Liver (tissue), 9 donors: ENCODE results near the gene TRPC1. TPM values are rescaled to one million over a fixed set of nuclear protein-coding genes. Genes with fewer than 3 reads are reported as not detected.

ENCODE experiments used
- DNase-seq: peaks from one replicate; pipeline ENCODE4 v3.0.0-alpha.2; 2017; ENCODE audit warnings: low spot score
- H3K27ac ChIP-seq, 2 donors: one replicate each; pipeline ENCODE4 v1.7.0; 2013; ENCODE audit warnings: inconsistent platforms in 2 of 2, low read length in 2 of 2, control low read depth in 1 of 2, low read depth in 1 of 2, mild to moderate bottlenecking in 1 of 2
- H3K27me3 ChIP-seq, 4 donors: one replicate each; pipeline versions ENCODE4 v1.6.1 to v1.7.0; 2013; ENCODE audit warnings: low read length in 3 of 4, inconsistent platforms in 1 of 4, mild to moderate bottlenecking in 1 of 4, moderate library complexity in 1 of 4; ENCODE audit not compliant: control insufficient read depth in 4 of 4, insufficient read depth in 4 of 4
- H3K36me3 ChIP-seq, 4 donors: one replicate each; pipeline versions ENCODE4 v1.6.1 to v1.7.0; 2013; ENCODE audit warnings: low read length in 3 of 4, mild to moderate bottlenecking in 3 of 4, low read depth in 1 of 4, moderate library complexity in 1 of 4; ENCODE audit not compliant: control insufficient read depth in 4 of 4, insufficient read depth in 3 of 4
- H3K4me1 ChIP-seq, 4 donors: one replicate each; pipeline versions ENCODE4 v1.6.1 to v1.7.0; 2013; ENCODE audit warnings: low read length in 3 of 4, mild to moderate bottlenecking in 3 of 4, moderate library complexity in 1 of 4; ENCODE audit not compliant: control insufficient read depth in 4 of 4, insufficient read depth in 4 of 4
- H3K4me3 ChIP-seq, 3 donors: one replicate each; pipeline versions ENCODE4 v1.6.1 to v1.7.0; 2013; ENCODE audit warnings: low read length in 3 of 3, control low read depth in 1 of 3, low read depth in 1 of 3, mild to moderate bottlenecking in 1 of 3
- H3K9ac ChIP-seq, 2 donors: one replicate each; pipeline ENCODE4 v1.7.0; 2013; ENCODE audit warnings: low read length in 2 of 2, mild to moderate bottlenecking in 2 of 2, moderate library complexity in 2 of 2, control low read depth in 1 of 2, low read depth in 1 of 2
- H3K9me3 ChIP-seq, 4 donors: one replicate each; pipeline versions ENCODE4 v1.6.1 to v1.7.0; 2013; ENCODE audit warnings: low read length in 3 of 4; ENCODE audit not compliant: control insufficient read depth in 4 of 4
- ATF3 ChIP-seq: IDR thresholded peaks from 2 replicates; pipeline ENCODE4 v1.6.1; 2016; ENCODE audit warnings: antibody characterized with exemption
- EGR1 ChIP-seq, 2 donors: IDR thresholded peaks; 2 replicates each; pipeline ENCODE4 v1.6.1; 2016 to 2018; ENCODE audit warnings: antibody characterized with exemption in 2 of 2, low read depth in 2 of 2
- FOXA1 ChIP-seq: IDR thresholded peaks from 2 replicates; pipeline ENCODE4 v1.6.1; 2016; ENCODE audit warnings: antibody characterized with exemption
- FOXA2 ChIP-seq: IDR thresholded peaks from 2 replicates; pipeline ENCODE4 v1.6.1; 2016; ENCODE audit warnings: antibody characterized with exemption
- GABPA ChIP-seq, 2 donors: IDR thresholded peaks in 1 of 2; conservative IDR thresholded peaks in 1 of 2; 2 replicates each; pipeline ENCODE4 v1.6.1; 2016; ENCODE audit warnings: antibody characterized with exemption in 2 of 2, mild to moderate bottlenecking in 1 of 2, moderate library complexity in 1 of 2
- HNF4A ChIP-seq, 2 donors: conservative IDR thresholded peaks; 2 replicates each; pipeline ENCODE4 v1.6.1; 2016; ENCODE audit warnings: antibody characterized with exemption in 2 of 2, mild to moderate bottlenecking in 2 of 2
- HNF4G ChIP-seq: IDR thresholded peaks from 2 replicates; pipeline ENCODE4 v1.6.1; 2016; ENCODE audit warnings: antibody characterized with exemption
- MAX ChIP-seq: IDR thresholded peaks from 2 replicates; pipeline ENCODE4 v1.6.1; 2016; ENCODE audit warnings: antibody characterized with exemption
- NR2F2 ChIP-seq: IDR thresholded peaks from 2 replicates; pipeline ENCODE4 v1.6.1; 2016; ENCODE audit warnings: antibody characterized with exemption
- RAD21 ChIP-seq, 2 donors: IDR thresholded peaks; 2 replicates each; pipeline ENCODE4 v1.6.1; 2016; ENCODE audit warnings: antibody characterized with exemption in 2 of 2, mild to moderate bottlenecking in 2 of 2
- REST ChIP-seq: IDR thresholded peaks from 2 replicates; pipeline ENCODE4 v1.6.1; 2016; ENCODE audit warnings: antibody characterized with exemption, mild to moderate bottlenecking
- RXRA ChIP-seq, 2 donors: IDR thresholded peaks; 2 replicates each; pipeline ENCODE4 v1.6.1; 2017 to 2018; ENCODE audit warnings: antibody characterized with exemption in 2 of 2, mild to moderate bottlenecking in 1 of 2
- SP1 ChIP-seq: IDR thresholded peaks from 2 replicates; pipeline ENCODE4 v1.6.1; 2018; ENCODE audit warnings: antibody characterized with exemption, mild to moderate bottlenecking
- TAF1 ChIP-seq: conservative IDR thresholded peaks from 2 replicates; pipeline ENCODE4 v1.6.1; 2016; ENCODE audit warnings: antibody characterized with exemption, mild to moderate bottlenecking
- YY1 ChIP-seq: IDR thresholded peaks from 2 replicates; pipeline ENCODE4 v1.6.1; 2016; ENCODE audit warnings: antibody characterized with exemption, mild to moderate bottlenecking
- WGBS: extraction: QIAGEN DNeasy Blood & Tissue Kit; methylation state at CpG from one replicate; pipeline ENCODE4 v1.1.7; 2013; 5-methylcytosine and 5-hydroxymethylcytosine counted together
- polyA plus RNA-seq, 2 donors: library from polyadenylated mRNA; stranded (reverse) in 1 of 2; unstranded in 1 of 2; fragments of 200-250 nt in 1 of 2; fragments of >200 nt in 1 of 2; fragmentation: Nextera tagmentation in 1 of 2; extraction: Ambion mirVana in 1 of 2; gene quantifications; one replicate each; pipeline versions ENCODE4 v1.2.1 to v1.2.3, GENCODE V29; 2013 to 2015
- total RNA-seq, 2 donors: library from RNA; depleted of rRNA; stranded (reverse); fragments of >200 nt; gene quantifications; one replicate each; pipeline ENCODE4 v1.2.3, GENCODE V29; 2014
- TF ChIP-seq, protein P1 (sequence below): fragments of 150-350 bp; IDR thresholded peaks from 2 replicates; pipeline ENCODE4 v1.5.1; 2017; ENCODE audit warnings: improper control_type of control experiment, low read depth, low read length; ENCODE audit not compliant: missing input control
- TF ChIP-seq, protein P2 (sequence below): IDR thresholded peaks from 2 replicates; pipeline ENCODE4 v1.6.1; 2016; ENCODE audit warnings: antibody characterized with exemption
- donor health status: healthy.
- donor health status: healthy.
- donor health status: healthy.
- donor health status: healthy.
- donor health status: healthy.

Gene TRPC1
- total and polyA plus RNA-seq, 4 donors = 0.15 to 4.7 (median 1.6) TPM

- 88% methylated on average over 2 of the region's 2 CpGs for WGBS
- no peaks in the 10 kb centered on the region for H3K4me1 ChIP-seq
- H3K27me3 ChIP-seq = no peaks in the 10 kb centered on the region
- H3K4me3 ChIP-seq = no peak overlapping the region
- H3K36me3 ChIP-seq = no peaks in the 10 kb centered on the region
- no peak overlapping the region for H3K9ac ChIP-seq
- TF ChIP-seq YY1 (no peak), TAF1 (no peak), NR2F2 (no peak), SP1 (no peak), HNF4A (conservative IDR thresholded peaks at IDR 0.05) (no peak), RXRA (IDR thresholded peaks at IDR 0.05) (no peak), FOXA2 (no peak), MAX (no peak), REST (no peak), GABPA (IDR thresholded peaks at IDR 0.05 in 1 of 2, conservative IDR thresholded peaks at IDR 0.05 in 1 of 2) (no peak), HNF4G (no peak), EGR1 (IDR thresholded peaks at IDR 0.05; ENCODE audit: low read depth in 2 of 2) (no peak), RAD21 (IDR thresholded peaks at IDR 0.05) (no peak)
- TF ChIP-seq, protein P1, sequence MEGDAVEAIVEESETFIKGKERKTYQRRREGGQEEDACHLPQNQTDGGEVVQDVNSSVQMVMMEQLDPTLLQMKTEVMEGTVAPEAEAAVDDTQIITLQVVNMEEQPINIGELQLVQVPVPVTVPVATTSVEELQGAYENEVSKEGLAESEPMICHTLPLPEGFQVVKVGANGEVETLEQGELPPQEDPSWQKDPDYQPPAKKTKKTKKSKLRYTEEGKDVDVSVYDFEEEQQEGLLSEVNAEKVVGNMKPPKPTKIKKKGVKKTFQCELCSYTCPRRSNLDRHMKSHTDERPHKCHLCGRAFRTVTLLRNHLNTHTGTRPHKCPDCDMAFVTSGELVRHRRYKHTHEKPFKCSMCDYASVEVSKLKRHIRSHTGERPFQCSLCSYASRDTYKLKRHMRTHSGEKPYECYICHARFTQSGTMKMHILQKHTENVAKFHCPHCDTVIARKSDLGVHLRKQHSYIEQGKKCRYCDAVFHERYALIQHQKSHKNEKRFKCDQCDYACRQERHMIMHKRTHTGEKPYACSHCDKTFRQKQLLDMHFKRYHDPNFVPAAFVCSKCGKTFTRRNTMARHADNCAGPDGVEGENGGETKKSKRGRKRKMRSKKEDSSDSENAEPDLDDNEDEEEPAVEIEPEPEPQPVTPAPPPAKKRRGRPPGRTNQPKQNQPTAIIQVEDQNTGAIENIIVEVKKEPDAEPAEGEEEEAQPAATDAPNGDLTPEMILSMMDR = no peak
- TF ChIP-seq, protein P2, sequence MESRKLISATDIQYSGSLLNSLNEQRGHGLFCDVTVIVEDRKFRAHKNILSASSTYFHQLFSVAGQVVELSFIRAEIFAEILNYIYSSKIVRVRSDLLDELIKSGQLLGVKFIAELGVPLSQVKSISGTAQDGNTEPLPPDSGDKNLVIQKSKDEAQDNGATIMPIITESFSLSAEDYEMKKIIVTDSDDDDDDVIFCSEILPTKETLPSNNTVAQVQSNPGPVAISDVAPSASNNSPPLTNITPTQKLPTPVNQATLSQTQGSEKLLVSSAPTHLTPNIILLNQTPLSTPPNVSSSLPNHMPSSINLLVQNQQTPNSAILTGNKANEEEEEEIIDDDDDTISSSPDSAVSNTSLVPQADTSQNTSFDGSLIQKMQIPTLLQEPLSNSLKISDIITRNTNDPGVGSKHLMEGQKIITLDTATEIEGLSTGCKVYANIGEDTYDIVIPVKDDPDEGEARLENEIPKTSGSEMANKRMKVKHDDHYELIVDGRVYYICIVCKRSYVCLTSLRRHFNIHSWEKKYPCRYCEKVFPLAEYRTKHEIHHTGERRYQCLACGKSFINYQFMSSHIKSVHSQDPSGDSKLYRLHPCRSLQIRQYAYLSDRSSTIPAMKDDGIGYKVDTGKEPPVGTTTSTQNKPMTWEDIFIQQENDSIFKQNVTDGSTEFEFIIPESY = no peak
- no peak overlapping the region for H3K27ac ChIP-seq
- no peak for DNase-seq
- H3K9me3 ChIP-seq = no peaks in the 10 kb centered on the region
Observed at GRCh38 chr3:142801746-142802145, 77.9 kb downstream of the TRPC1 start.

DNA sequence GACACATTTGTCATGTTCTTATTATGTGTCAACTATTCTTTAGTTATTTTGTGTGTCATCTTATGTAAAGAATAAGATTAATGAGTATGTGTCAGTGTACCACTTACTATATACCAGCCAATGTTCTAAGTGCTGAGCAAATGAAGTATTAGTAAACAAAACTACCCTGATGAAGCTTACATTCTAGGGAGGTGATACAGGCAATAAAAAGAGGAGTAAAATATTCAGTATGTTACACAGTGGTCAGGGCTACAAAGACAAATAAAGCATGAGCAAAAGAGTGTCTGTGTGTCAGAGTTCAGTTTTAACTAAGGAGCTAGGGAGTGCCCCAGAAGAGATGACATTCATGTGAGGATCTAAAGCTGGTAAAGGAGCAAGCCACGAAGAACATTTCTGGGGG, 79.1 kb downstream of the TRPC1 start:
- no peak for DNase-seq
- Histone ChIP-seq H3K9me3 (no peaks in the 10 kb centered on the region), H3K4me3 (no peak overlapping the region), H3K27ac (no peak overlapping the region), H3K4me1 (no peaks in the 10 kb centered on the region), H3K9ac (no peak overlapping the region), H3K27me3 (no peaks in the 10 kb centered on the region), H3K36me3 (no peaks in the 10 kb centered on the region)
- 70% methylated on average over 1 of the region's 1 CpG for WGBS
- TF ChIP-seq EGR1 (IDR thresholded peaks at IDR 0.05; ENCODE audit: low read depth in 2 of 2) (no peak), TAF1 (no peak), ATF3 (no peak), FOXA1 (no peak), RAD21 (IDR thresholded peaks at IDR 0.05) (no peak), NR2F2 (no peak), SP1 (no peak)
- TF ChIP-seq, protein P2 = no peak
- TF ChIP-seq, protein P1 = no peak
